KMS-11 (cell line): ENCODE data around the gene OAF.

ENCODE experiments used
- H2AFZ ChIP-seq: fragments of 200-600 bp; sonication (generic); 2 replicates; pipeline ENCODE4 v1.6.1; 2016; ENCODE audit warnings: antibody characterized with exemption, mixed run types, low read depth
- H3K27ac ChIP-seq: fragments of 200-600 bp; sonication (generic); 2 replicates; pipeline ENCODE4 v1.6.1; 2016; ENCODE audit warnings: mild to moderate bottlenecking, mixed run types
- H3K27me3 ChIP-seq: fragments of 200-600 bp; sonication (generic); 2 replicates; pipeline ENCODE4 v1.6.1; 2017; ENCODE audit warnings: mild to moderate bottlenecking, low read depth, mixed run types, moderate library complexity; ENCODE audit not compliant: insufficient read depth
- H3K36me3 ChIP-seq: fragments of 200-600 bp; sonication (generic); 2 replicates; pipeline ENCODE4 v1.6.1; 2017; ENCODE audit warnings: mild to moderate bottlenecking, mixed run types; ENCODE audit not compliant: insufficient read depth
- H3K4me1 ChIP-seq: fragments of 200-600 bp; sonication (generic); 2 replicates; pipeline ENCODE4 v1.6.1; 2016; ENCODE audit warnings: mild to moderate bottlenecking, low read depth, mixed run types; ENCODE audit not compliant: poor library complexity, severe bottlenecking
- H3K4me2 ChIP-seq: fragments of 200-600 bp; sonication (generic); 2 replicates; pipeline ENCODE4 v1.7.0; 2016; ENCODE audit warnings: mild to moderate bottlenecking, mixed run types
- H3K4me3 ChIP-seq: fragments of 200-600 bp; sonication (generic); IDR thresholded peaks from 2 replicates; pipeline ENCODE4 v1.6.1; 2017; ENCODE audit warnings: low read depth, low read length, mixed read lengths; ENCODE audit not compliant: insufficient read depth
- H3K79me2 ChIP-seq: fragments of 200-600 bp; sonication (generic); 2 replicates; pipeline ENCODE4 v1.6.1; 2016; ENCODE audit warnings: low read depth, mixed run types; ENCODE audit not compliant: insufficient read depth
- H3K9ac ChIP-seq: fragments of 200-600 bp; sonication (generic); 2 replicates; pipeline ENCODE4 v1.6.1; 2016; ENCODE audit warnings: mild to moderate bottlenecking, mixed run types
- H4K20me1 ChIP-seq: fragments of 200-600 bp; sonication (generic); 2 replicates; pipeline ENCODE4 v1.6.1; 2016; ENCODE audit warnings: mild to moderate bottlenecking, mixed run types; ENCODE audit not compliant: insufficient read depth
- TF ChIP-seq, protein P1 (sequence below): fragments of 200-600 bp; sonication (generic); conservative IDR thresholded peaks from 2 replicates; pipeline ENCODE4 v1.6.1; 2017; ENCODE audit warnings: low read depth, mild to moderate bottlenecking, antibody characterized with exemption, low read length, moderate library complexity, mixed read lengths

Gene OAF

GRCh38 chr11:120168960-120169681 lies 41.7 kb upstream of the OAF start:
- no peak overlapping the region for H3K27ac ChIP-seq
- no peak overlapping the region for H2AFZ ChIP-seq
- no peaks in the 10 kb centered on the region for H3K4me1 ChIP-seq
- H3K4me2 ChIP-seq = no peak overlapping the region
- TF ChIP-seq, protein P1, sequence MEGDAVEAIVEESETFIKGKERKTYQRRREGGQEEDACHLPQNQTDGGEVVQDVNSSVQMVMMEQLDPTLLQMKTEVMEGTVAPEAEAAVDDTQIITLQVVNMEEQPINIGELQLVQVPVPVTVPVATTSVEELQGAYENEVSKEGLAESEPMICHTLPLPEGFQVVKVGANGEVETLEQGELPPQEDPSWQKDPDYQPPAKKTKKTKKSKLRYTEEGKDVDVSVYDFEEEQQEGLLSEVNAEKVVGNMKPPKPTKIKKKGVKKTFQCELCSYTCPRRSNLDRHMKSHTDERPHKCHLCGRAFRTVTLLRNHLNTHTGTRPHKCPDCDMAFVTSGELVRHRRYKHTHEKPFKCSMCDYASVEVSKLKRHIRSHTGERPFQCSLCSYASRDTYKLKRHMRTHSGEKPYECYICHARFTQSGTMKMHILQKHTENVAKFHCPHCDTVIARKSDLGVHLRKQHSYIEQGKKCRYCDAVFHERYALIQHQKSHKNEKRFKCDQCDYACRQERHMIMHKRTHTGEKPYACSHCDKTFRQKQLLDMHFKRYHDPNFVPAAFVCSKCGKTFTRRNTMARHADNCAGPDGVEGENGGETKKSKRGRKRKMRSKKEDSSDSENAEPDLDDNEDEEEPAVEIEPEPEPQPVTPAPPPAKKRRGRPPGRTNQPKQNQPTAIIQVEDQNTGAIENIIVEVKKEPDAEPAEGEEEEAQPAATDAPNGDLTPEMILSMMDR = no peak
- no peaks in the 10 kb centered on the region for H3K79me2 ChIP-seq
- H3K9ac ChIP-seq = no peak overlapping the region
- H3K27me3 ChIP-seq = no peaks in the 10 kb centered on the region
- no peaks in the 10 kb centered on the region for H4K20me1 ChIP-seq
- no peak overlapping the region for H3K4me3 ChIP-seq
- no peaks in the 10 kb centered on the region for H3K36me3 ChIP-seq

DNA sequence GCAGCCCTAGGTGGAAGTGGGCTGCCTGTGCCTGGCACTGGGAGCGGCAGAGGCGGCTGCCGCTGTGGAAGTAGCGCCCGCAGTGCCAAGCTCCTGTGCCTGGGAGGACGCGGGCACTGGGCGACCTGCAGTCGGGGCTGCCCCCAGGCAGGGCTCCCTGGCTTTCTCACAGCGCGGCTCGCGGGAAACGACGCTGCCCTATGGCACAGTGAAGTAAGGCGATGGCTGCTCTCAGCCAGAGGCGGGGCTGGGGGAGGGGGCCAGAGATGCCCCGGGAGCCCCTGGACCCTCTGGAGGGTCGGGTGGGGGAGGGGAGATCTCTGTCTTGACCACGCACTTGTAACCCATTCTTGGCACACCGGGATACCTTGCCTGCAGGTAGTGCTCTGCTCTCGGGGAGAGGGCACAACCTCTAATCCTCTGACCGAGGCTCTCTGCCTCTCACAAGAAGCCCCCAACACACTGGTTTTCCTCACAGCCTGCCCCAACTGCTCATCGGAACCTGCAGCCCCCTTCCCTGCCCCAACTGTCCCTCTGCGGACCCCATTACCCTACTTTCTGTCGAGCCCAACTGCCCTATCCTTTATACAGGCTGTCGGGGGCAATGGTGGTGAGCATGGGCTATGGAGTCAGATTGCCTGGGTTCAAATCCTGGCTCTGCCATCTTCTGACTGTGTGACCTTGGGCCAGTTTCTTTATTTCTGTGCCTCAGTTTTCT lies 40.7 kb upstream of the OAF start:
- TF ChIP-seq, protein P1 = no peak
- Histone ChIP-seq H3K9ac (no peak overlapping the region), H3K79me2 (no peaks in the 10 kb centered on the region), H3K4me3 (no peak overlapping the region), H3K4me2 (no peak overlapping the region), H4K20me1 (no peaks in the 10 kb centered on the region), H3K27ac (no peak overlapping the region), H2AFZ (no peak overlapping the region), H3K4me1 (no peaks in the 10 kb centered on the region), H3K27me3 (no peaks in the 10 kb centered on the region), H3K36me3 (no peaks in the 10 kb centered on the region)

DNA sequence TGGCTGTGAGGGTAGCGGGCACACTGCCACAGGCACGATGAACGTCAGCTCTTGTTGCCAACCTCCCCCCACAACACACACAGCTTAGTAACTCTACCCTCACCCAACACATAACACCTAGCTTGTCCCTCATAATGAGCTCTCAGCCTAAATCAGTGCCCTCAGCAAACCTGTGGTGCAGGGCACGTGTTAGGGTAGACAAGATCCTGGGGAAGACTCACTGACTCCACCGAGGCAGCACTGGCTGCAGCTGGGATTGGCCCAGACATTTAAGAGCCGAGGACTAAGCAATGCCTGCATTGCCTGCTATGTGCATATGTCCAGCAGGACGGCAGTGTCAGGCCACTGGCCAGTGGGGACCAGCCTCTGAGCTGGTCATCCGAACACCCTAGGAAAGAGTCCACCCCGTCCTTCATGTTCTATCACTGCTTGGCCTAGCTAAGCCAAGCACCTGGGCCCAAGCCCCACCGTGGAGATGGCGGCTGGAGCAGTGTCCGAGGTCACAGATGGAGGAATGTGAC lies 40.0 kb upstream of the OAF start:
- TF ChIP-seq, protein P1 = no peak
- H2AFZ ChIP-seq = no peak overlapping the region
- H3K36me3 ChIP-seq = no peaks in the 10 kb centered on the region
- no peaks in the 10 kb centered on the region for H4K20me1 ChIP-seq
- no peak overlapping the region for H3K9ac ChIP-seq
- H3K4me3 ChIP-seq = no peak overlapping the region
- no peak overlapping the region for H3K4me2 ChIP-seq
- no peaks in the 10 kb centered on the region for H3K79me2 ChIP-seq
- H3K27ac ChIP-seq = no peak overlapping the region
- no peaks in the 10 kb centered on the region for H3K27me3 ChIP-seq
- no peaks in the 10 kb centered on the region for H3K4me1 ChIP-seq

GRCh38 chr11:120172054-120172911 lies 38.5 kb upstream of the OAF start:
- Histone ChIP-seq H3K27ac (no peak overlapping the region), H3K36me3 (no peaks in the 10 kb centered on the region), H3K4me1 (no peaks in the 10 kb centered on the region), H3K4me2 (no peak overlapping the region), H2AFZ (no peak overlapping the region), H3K79me2 (no peaks in the 10 kb centered on the region), H3K27me3 (no peaks in the 10 kb centered on the region), H3K4me3 (no peak overlapping the region), H4K20me1 (no peaks in the 10 kb centered on the region), H3K9ac (no peak overlapping the region)
- TF ChIP-seq, protein P1 = peak; percentile 66
